A673 (cell line): ENCODE data around the gene MRRF. TPM values are rescaled to one million over a fixed set of nuclear protein-coding genes. Genes with fewer than 3 reads are reported as not detected.

Experiments used
- BruUV-seq: library from RNA; stranded (reverse); fragments of 400-500 nt; replicated peaks from 2 replicates; lab custom pipeline; 2021; lab: Mats Ljungman, UMichigan
- CTCF ChIA-PET: fragments of 300-600 bp; sonication (Branson Sonifier 250); formaldehyde crosslinking; loops from one replicate; lab custom pipeline; 2022; ENCODE audit warnings: antibody characterized with exemption; lab: Charles Lee
- POLR2A ChIA-PET: fragments of 300-600 bp; sonication (Branson Sonifier 250); formaldehyde crosslinking; loops from one replicate; lab custom pipeline; 2022; ENCODE audit warnings: antibody characterized with exemption; ENCODE audit not compliant: low non-redundant PET; lab: Charles Lee
- DNase-seq: peaks from one replicate; pipeline ENCODE4 v3.0.0-alpha.2; 2015; ENCODE audit warnings: low spot score
- H3K27ac ChIP-seq: fragments of 200-600 bp; sonication (generic); 2 replicates; pipeline ENCODE4 v1.5.1; 2016; ENCODE audit warnings: mixed run types, low read depth, mild to moderate bottlenecking, mixed read lengths, antibody characterized with exemption, low read length; ENCODE audit not compliant: poor library complexity, severe bottlenecking
- H3K27me3 ChIP-seq: fragments of 200-600 bp; sonication (generic); replicated peaks from 2 replicates; pipeline ENCODE4 v1.6.1; 2017; ENCODE audit warnings: mixed run types, low read depth, mild to moderate bottlenecking, mixed read lengths, antibody characterized with exemption, low read length; ENCODE audit not compliant: insufficient read depth, poor library complexity
- H3K36me3 ChIP-seq: fragments of 200-600 bp; sonication (generic); 2 replicates; pipeline ENCODE4 v1.6.1; 2016; ENCODE audit warnings: mixed run types, mild to moderate bottlenecking, mixed read lengths, antibody characterized with exemption, low read length; ENCODE audit not compliant: insufficient read depth, poor library complexity, severe bottlenecking
- H3K4me1 ChIP-seq: fragments of 200-600 bp; sonication (generic); 2 replicates; pipeline ENCODE4 v1.6.1; 2017; ENCODE audit warnings: mixed run types, mild to moderate bottlenecking, mixed read lengths, antibody characterized with exemption, low read length; ENCODE audit not compliant: insufficient read depth, poor library complexity, severe bottlenecking
- H3K4me3 ChIP-seq: fragments of 200-600 bp; sonication (generic); 2 replicates; pipeline ENCODE4 v1.5.1; 2016; ENCODE audit warnings: low read depth, mixed run types, mild to moderate bottlenecking, mixed read lengths, low read length; ENCODE audit not compliant: poor library complexity, severe bottlenecking
- H3K9me3 ChIP-seq: fragments of 200-600 bp; sonication (generic); 2 replicates; pipeline ENCODE4 v1.6.1; 2016; ENCODE audit warnings: mixed run types, low read depth, mild to moderate bottlenecking, mixed read lengths, antibody characterized with exemption, low read length; ENCODE audit not compliant: poor library complexity, severe bottlenecking
- CTCF ChIP-seq: fragments of 300-800, 200-600 bp; sonication (generic); conservative IDR thresholded peaks from 2 replicates; pipeline ENCODE4 v1.5.1; 2017; ENCODE audit warnings: low read depth, mild to moderate bottlenecking, antibody characterized with exemption, low read length, moderate library complexity, mixed read lengths
- EZH2 ChIP-seq: fragments of 200-600 bp; sonication (generic); IDR thresholded peaks from 2 replicates; pipeline ENCODE4 v1.6.1; 2017; ENCODE audit warnings: borderline replicate concordance, low read depth, mild to moderate bottlenecking, mixed read lengths, antibody characterized with exemption, low read length; ENCODE audit not compliant: poor library complexity, severe bottlenecking
- intact Hi-C: fragments of 100-400 bp; cut with micrococcal nuclease; formaldehyde crosslinking; loops from one replicate; pipeline ENCODE4 v1.10.0; 2022; ENCODE audit not compliant: unreplicated experiment
- total RNA-seq: library from RNA; stranded (reverse); gene quantifications from 2 replicates; pipeline ENCODE4 v1.2.3, GENCODE V29; 2021

MRRF gene
- total RNA-seq, 1 experiment from 2014 or later: 44.9 TPM

DNA sequence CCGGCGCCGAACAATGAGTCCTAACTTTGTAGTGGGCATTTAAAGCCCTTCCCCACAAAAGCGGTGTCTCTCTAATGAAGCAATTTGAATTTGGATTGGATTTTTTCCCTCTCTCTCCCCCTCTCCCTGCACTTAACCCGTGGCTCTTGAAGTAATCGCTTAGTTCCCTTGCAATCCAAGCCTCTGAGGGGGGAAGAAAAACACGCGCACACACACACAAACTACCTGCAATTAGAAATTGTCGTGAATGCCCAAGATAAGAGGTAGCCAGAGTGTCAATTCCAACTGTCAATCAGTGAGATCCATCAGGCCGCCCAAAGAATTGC lies 37.1 kb upstream of the MRRF start:
- TF ChIP-seq EZH2 (peak; percentile 27), CTCF (no peak)
- H3K9me3 ChIP-seq: no peaks in the 10 kb centered on the region
- POLR2A ChIA-PET: no interaction called here
- no peak overlapping the region for H3K4me3 ChIP-seq
- no peaks in the 10 kb centered on the region for H3K36me3 ChIP-seq
- CTCF ChIA-PET: no interaction called here
- H3K27me3 ChIP-seq: peaks cover 98% of the 10 kb centered on the region
- H3K27ac ChIP-seq: no peak overlapping the region
- intact Hi-C loops: no loop called here
- BruUV-seq: no TSS peak
- H3K4me1 ChIP-seq: no peaks in the 10 kb centered on the region
- DNase-seq: no peak

DNA sequence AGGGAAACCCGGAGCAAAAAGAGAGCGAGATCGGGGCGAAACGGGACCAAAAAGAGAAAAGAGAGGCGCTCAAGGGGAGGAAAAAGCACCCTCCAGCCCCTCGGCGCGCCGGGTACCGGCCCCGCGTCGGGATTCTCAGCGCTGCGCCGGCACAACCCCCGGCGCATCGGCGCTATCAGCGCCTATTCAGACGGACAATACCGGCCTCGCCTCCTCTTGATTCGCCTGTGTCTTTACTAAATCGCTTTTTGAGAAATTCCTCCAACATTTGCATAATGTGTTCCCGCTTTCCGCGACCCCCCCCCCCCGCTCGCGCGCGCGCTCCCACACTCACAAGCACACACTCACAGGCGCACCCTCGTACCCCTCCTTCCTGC lies 36.5 kb upstream of the MRRF start:
- Histone ChIP-seq H3K27ac (no peak overlapping the region), H3K9me3 (no peaks in the 10 kb centered on the region), H3K27me3 (peaks cover 97% of the 10 kb centered on the region), H3K36me3 (no peaks in the 10 kb centered on the region), H3K4me3 (peak overlapping the region; percentile 41), H3K4me1 (no peaks in the 10 kb centered on the region)
- ChIA-PET POLR2A (no interaction called here), CTCF (no interaction called here)
- intact Hi-C loops: no loop called here
- BruUV-seq: no TSS peak
- TF ChIP-seq CTCF: no peak
- no peak for TF ChIP-seq EZH2
- DNase-seq: no peak

GRCh38 chr9:122228568-122229484 lies 35.9 kb upstream of the MRRF start, which contains the start of gene LHX6:
LHX6 (minus strand) TSS chr9:122228957; CDS start chr9:122228740, 217 bp downstream.
- H3K4me1 ChIP-seq: no peaks in the 10 kb centered on the region
- DNase-seq: no peak
- no peak for TF ChIP-seq CTCF
- TF ChIP-seq EZH2: peak; percentile 98
- CTCF ChIA-PET: no interaction called here
- no peaks in the 10 kb centered on the region for H3K9me3 ChIP-seq
- peaks cover 97% of the 10 kb centered on the region for H3K27me3 ChIP-seq
- H3K27ac ChIP-seq: no peak within 1 kb of the TSS
- peak within 1 kb of the TSS; percentile 41 for H3K4me3 ChIP-seq
- no TSS peak for BruUV-seq
- no peaks in the 10 kb centered on the region for H3K36me3 ChIP-seq
- intact Hi-C loops: no loop called here
- POLR2A ChIA-PET: interaction anchor here (0.6 kb wide), 1 partner anchor 1733 kb away, joined by 3 read pairs; no protein-coding TSS in a partner anchor
